ENCODE measurements around the gene MDFIC2.
"Not testable (repeated sequence)": the region's sequence is repeated elsewhere in the genome, so short reads cannot be mapped to it uniquely, and the experiment has no call there.

The MDFIC2 gene

GRCh38 chr3:70225146-70225545, 87.3 kb downstream of the MDFIC2 start:
- no peak overlapping the region for H3K4me3 ChIP-seq (ENCODE audit: low read depth, low read length)
- no peak for TF ChIP-seq CTCF (IDR thresholded peaks at IDR 0.05; ENCODE audit: low read depth, low read length)

GRCh38 chr3:70224337-70224736, 88.1 kb downstream of the MDFIC2 start:
- no peak overlapping the region for H3K4me3 ChIP-seq (ENCODE audit: low read depth, low read length)
- TF ChIP-seq CTCF (IDR thresholded peaks at IDR 0.05; ENCODE audit: low read depth, low read length): no peak

- H3K4me3 ChIP-seq (ENCODE audit: low read depth, low read length): no peak overlapping the region
- no peak for TF ChIP-seq CTCF (IDR thresholded peaks at IDR 0.05; ENCODE audit: low read depth, low read length)
Observed at GRCh38 chr3:70218471-70218870, 94.0 kb downstream of the MDFIC2 start.

- not testable (repeated sequence) for H3K4me3 ChIP-seq (ENCODE audit: low read depth, low read length)
Observed at GRCh38 chr3:70211274-70211673, 101.2 kb downstream of the MDFIC2 start.

- no peak overlapping the region for H3K4me3 ChIP-seq (ENCODE audit: low read depth, low read length)
- no peak for TF ChIP-seq CTCF (IDR thresholded peaks at IDR 0.05; ENCODE audit: low read depth, low read length)
Observed at GRCh38 chr3:70201975-70202374, 110.5 kb downstream of the MDFIC2 start.

GRCh38 chr3:70189884-70190473, 122.5 kb downstream of the MDFIC2 start:
- no peak overlapping the region for H3K4me3 ChIP-seq (ENCODE audit: low read depth, low read length)
- TF ChIP-seq CTCF (IDR thresholded peaks at IDR 0.05; ENCODE audit: low read depth, low read length): no peak

- H3K4me3 ChIP-seq (ENCODE audit: low read depth, low read length): no peak overlapping the region
- TF ChIP-seq CTCF (IDR thresholded peaks at IDR 0.05; ENCODE audit: low read depth, low read length): no peak
Observed at GRCh38 chr3:70186221-70186620, 126.2 kb downstream of the MDFIC2 start.

- H3K4me3 ChIP-seq (ENCODE audit: low read depth, low read length): no peak overlapping the region
- TF ChIP-seq CTCF (IDR thresholded peaks at IDR 0.05; ENCODE audit: low read depth, low read length): no peak
Observed at GRCh38 chr3:70185661-70186060, 126.8 kb downstream of the MDFIC2 start.
